ENCODE results near the gene LHX4.

LHX4 gene

DNA sequence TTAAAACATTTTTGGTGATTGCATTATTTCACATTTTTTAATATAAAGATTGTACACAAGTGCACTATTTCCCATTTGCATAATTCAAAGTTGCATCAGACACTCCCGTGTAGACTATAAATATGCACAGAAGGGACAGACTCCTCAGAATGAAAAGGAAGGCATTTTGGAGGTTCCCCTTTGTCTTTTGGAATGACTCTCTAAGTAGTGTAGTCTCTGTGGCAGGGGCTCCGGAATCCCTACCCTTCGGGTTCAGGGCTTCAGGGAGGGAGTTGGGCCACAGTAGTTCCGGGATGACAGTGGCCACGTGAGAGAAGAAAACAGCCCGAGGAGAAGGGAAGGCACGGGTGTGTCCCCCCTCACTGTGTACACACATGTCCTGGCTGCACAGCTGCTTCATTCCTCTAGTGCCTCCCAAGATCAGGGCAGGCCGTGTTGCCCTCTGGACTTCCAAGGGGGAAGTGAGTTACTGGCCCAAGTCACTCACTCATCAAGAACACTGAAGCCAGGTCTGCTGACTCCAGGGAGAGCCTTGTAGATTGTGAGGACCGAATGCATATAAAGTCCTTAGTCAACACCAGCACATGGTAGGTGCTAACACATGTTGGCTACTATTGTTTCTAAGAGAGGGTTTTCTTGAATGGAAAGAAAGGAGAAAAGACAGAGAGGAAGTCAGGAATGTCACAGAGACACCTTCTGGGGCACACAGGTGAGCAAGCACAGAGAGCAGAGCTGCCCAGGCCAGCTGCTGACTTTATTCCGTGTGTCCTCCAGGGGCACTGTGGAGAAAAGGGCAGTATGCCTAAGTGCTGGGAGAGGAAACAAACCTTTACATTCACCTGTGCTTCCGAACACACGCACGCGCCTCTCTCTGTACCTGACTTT lies 39.8 kb downstream of the LHX4 start:
- no peaks in the 10 kb centered on the region for H3K9me3 ChIP-seq (ENCODE audit: control insufficient read depth, insufficient read depth, low read depth, low read length)
- peaks cover 8% of the 10 kb centered on the region; the same call in 1 of the 2 replicates for H3K36me3 ChIP-seq (ENCODE audit: control insufficient read depth, insufficient read depth, low read length)
- H3K27ac ChIP-seq (ENCODE audit: low read depth, low read length): no peak overlapping the region
- H3K27me3 ChIP-seq (ENCODE audit: control insufficient read depth, insufficient read depth, low read length): no peaks in the 10 kb centered on the region
- H3K4me3 ChIP-seq (ENCODE audit: low read depth, low read length): no peak overlapping the region
- peaks cover 51% of the 10 kb centered on the region for H3K4me1 ChIP-seq (ENCODE audit: control insufficient read depth, insufficient read depth, low read length)
- peak overlapping the region; percentile 42 for H3K9ac ChIP-seq (ENCODE audit: low read length)

GRCh38 chr1:180270530-180271271 lies 40.6 kb downstream of the LHX4 start:
- Histone ChIP-seq H3K27me3 (ENCODE audit: control insufficient read depth, insufficient read depth, low read length) (no peaks in the 10 kb centered on the region), H3K9ac (ENCODE audit: low read length) (peak overlapping the region; percentile 8), H3K4me1 (ENCODE audit: control insufficient read depth, insufficient read depth, low read length) (peaks cover 45% of the 10 kb centered on the region), H3K4me3 (ENCODE audit: low read depth, low read length) (no peak overlapping the region), H3K36me3 (ENCODE audit: control insufficient read depth, insufficient read depth, low read length) (peaks cover 9% of the 10 kb centered on the region), H3K27ac (ENCODE audit: low read depth, low read length) (no peak overlapping the region), H3K9me3 (ENCODE audit: control insufficient read depth, insufficient read depth, low read depth, low read length) (peaks cover under 1% of the 10 kb centered on the region)

- H3K27ac ChIP-seq (ENCODE audit: low read depth, low read length): no peak overlapping the region
These were observed 41.5 kb downstream of the LHX4 start for GRCh38 chr1:180271272-180272255.

DNA sequence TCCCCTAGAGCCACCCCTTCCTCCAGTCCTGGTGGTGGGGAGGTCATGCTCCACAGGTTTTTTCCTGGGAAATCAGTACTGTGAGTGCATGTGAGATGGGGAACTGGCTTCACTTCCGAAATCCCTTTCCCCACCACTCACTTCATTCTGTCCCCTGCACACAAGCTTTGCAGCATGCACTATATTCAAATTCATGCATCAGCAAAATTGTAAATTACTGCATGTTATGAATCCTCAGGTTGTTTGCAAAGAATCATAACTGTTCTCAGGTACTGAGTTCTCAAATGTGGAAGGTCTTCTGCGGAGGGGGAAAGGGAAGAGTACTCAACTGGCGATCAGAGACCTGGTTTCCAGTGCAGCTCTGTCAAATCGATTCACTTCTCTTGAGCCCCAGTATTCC lies 42.3 kb downstream of the LHX4 start:
- no peak overlapping the region for H3K9ac ChIP-seq (ENCODE audit: low read length)

More at GRCh38 chr1:180271272-180272255, 41.5 kb downstream of the LHX4 start:
- Histone ChIP-seq H3K27me3 (ENCODE audit: control insufficient read depth, insufficient read depth, low read length) (no peaks in the 10 kb centered on the region), H3K36me3 (ENCODE audit: control insufficient read depth, insufficient read depth, low read length) (peaks cover 17% of the 10 kb centered on the region), H3K4me3 (ENCODE audit: low read depth, low read length) (no peak overlapping the region), H3K9ac (ENCODE audit: low read length) (peak overlapping the region; percentile 8), H3K9me3 (ENCODE audit: control insufficient read depth, insufficient read depth, low read depth, low read length) (peaks cover 8% of the 10 kb centered on the region), H3K4me1 (ENCODE audit: control insufficient read depth, insufficient read depth, low read length) (peaks cover 45% of the 10 kb centered on the region)

DNA sequence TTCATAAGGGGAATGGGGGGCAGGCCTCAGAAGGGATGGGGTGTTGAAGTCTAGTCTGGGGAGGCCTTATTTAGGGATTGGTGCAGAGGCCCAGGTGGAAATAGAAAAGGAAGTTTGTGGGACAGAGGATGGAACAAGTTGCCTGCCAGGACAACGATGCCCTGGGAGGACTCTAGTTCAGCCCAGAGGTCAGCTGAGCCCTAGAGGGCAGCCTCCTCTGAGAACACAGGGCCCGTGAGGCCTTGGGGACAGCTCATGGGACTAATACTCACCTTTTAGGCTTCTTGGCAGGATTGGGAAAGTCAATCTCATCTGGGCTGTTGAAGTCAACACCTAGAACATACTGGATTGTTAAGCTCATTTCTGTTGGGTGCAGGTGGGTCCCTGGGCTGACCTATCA lies 43.0 kb downstream of the LHX4 start:
- Histone ChIP-seq H3K9ac (ENCODE audit: low read length) (no peak overlapping the region), H3K4me1 (ENCODE audit: control insufficient read depth, insufficient read depth, low read length) (peaks cover 48% of the 10 kb centered on the region), H3K9me3 (ENCODE audit: control insufficient read depth, insufficient read depth, low read depth, low read length) (peaks cover 8% of the 10 kb centered on the region), H3K27me3 (ENCODE audit: control insufficient read depth, insufficient read depth, low read length) (no peaks in the 10 kb centered on the region), H3K27ac (ENCODE audit: low read depth, low read length) (no peak overlapping the region), H3K4me3 (ENCODE audit: low read depth, low read length) (no peak overlapping the region), H3K36me3 (ENCODE audit: control insufficient read depth, insufficient read depth, low read length) (peaks cover 17% of the 10 kb centered on the region)

More for the DNA sequence above, 42.3 kb downstream of the LHX4 start:
- peaks cover 45% of the 10 kb centered on the region for H3K4me1 ChIP-seq (ENCODE audit: control insufficient read depth, insufficient read depth, low read length)
- no peak overlapping the region for H3K27ac ChIP-seq (ENCODE audit: low read depth, low read length)
- peaks cover 17% of the 10 kb centered on the region for H3K36me3 ChIP-seq (ENCODE audit: control insufficient read depth, insufficient read depth, low read length)
- no peak overlapping the region for H3K4me3 ChIP-seq (ENCODE audit: low read depth, low read length)
- no peaks in the 10 kb centered on the region for H3K27me3 ChIP-seq (ENCODE audit: control insufficient read depth, insufficient read depth, low read length)
- peaks cover 8% of the 10 kb centered on the region for H3K9me3 ChIP-seq (ENCODE audit: control insufficient read depth, insufficient read depth, low read depth, low read length)

- Histone ChIP-seq H3K36me3 (ENCODE audit: control insufficient read depth, insufficient read depth, low read length) (peaks cover 17% of the 10 kb centered on the region), H3K9me3 (ENCODE audit: control insufficient read depth, insufficient read depth, low read depth, low read length) (peaks cover 8% of the 10 kb centered on the region), H3K4me1 (ENCODE audit: control insufficient read depth, insufficient read depth, low read length) (peaks cover 41% of the 10 kb centered on the region), H3K27me3 (ENCODE audit: control insufficient read depth, insufficient read depth, low read length) (no peaks in the 10 kb centered on the region), H3K4me3 (ENCODE audit: low read depth, low read length) (no peak overlapping the region), H3K27ac (ENCODE audit: low read depth, low read length) (no peak overlapping the region), H3K9ac (ENCODE audit: low read length) (no peak overlapping the region)
These were observed 44.2 kb downstream of the LHX4 start for GRCh38 chr1:180274221-180274620.

DNA sequence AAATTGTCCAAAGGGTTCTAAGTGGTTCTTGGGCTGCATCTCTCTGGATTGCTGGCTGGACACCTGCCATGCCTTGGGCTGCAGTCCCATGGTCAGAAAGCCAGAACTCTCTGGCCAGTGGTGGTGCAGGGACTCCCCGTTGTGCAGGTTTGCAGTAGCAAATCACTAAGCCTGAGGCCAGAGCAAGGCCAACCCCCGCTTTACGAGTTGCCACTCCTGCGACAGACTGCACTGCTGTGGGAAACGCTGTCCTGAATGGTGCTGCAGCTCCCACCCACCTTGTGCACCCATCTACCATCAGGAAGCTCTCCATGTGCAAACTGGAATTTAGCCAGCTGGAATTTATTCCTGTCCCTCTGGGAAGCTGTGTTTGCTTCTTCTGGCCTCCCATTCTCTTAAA lies 45.7 kb downstream of the LHX4 start:
- H3K36me3 ChIP-seq (ENCODE audit: control insufficient read depth, insufficient read depth, low read length): peaks cover 17% of the 10 kb centered on the region
- H3K4me3 ChIP-seq (ENCODE audit: low read depth, low read length): no peak overlapping the region
- H3K9ac ChIP-seq (ENCODE audit: low read length): no peak overlapping the region
- peaks cover 8% of the 10 kb centered on the region for H3K9me3 ChIP-seq (ENCODE audit: control insufficient read depth, insufficient read depth, low read depth, low read length)
- peaks cover 27% of the 10 kb centered on the region for H3K4me1 ChIP-seq (ENCODE audit: control insufficient read depth, insufficient read depth, low read length)
- no peaks in the 10 kb centered on the region for H3K27me3 ChIP-seq (ENCODE audit: control insufficient read depth, insufficient read depth, low read length)
- no peak overlapping the region for H3K27ac ChIP-seq (ENCODE audit: low read depth, low read length)

- Histone ChIP-seq H3K9me3 (ENCODE audit: control insufficient read depth, insufficient read depth, low read depth, low read length) (peaks cover 8% of the 10 kb centered on the region), H3K9ac (ENCODE audit: low read length) (no peak overlapping the region), H3K4me3 (ENCODE audit: low read depth, low read length) (no peak overlapping the region), H3K36me3 (ENCODE audit: control insufficient read depth, insufficient read depth, low read length) (peaks cover 17% of the 10 kb centered on the region), H3K27me3 (ENCODE audit: control insufficient read depth, insufficient read depth, low read length) (no peaks in the 10 kb centered on the region), H3K4me1 (ENCODE audit: control insufficient read depth, insufficient read depth, low read length) (peaks cover 8% of the 10 kb centered on the region), H3K27ac (ENCODE audit: low read depth, low read length) (no peak overlapping the region)
These were observed 47.6 kb downstream of the LHX4 start for GRCh38 chr1:180277476-180278193.

- Histone ChIP-seq H3K4me1 (ENCODE audit: control insufficient read depth, insufficient read depth, low read length) (peaks cover 8% of the 10 kb centered on the region), H3K36me3 (ENCODE audit: control insufficient read depth, insufficient read depth, low read length) (peaks cover 17% of the 10 kb centered on the region), H3K9me3 (ENCODE audit: control insufficient read depth, insufficient read depth, low read depth, low read length) (peaks cover 8% of the 10 kb centered on the region), H3K9ac (ENCODE audit: low read length) (no peak overlapping the region), H3K27ac (ENCODE audit: low read depth, low read length) (no peak overlapping the region), H3K27me3 (ENCODE audit: control insufficient read depth, insufficient read depth, low read length) (no peaks in the 10 kb centered on the region), H3K4me3 (ENCODE audit: low read depth, low read length) (no peak overlapping the region)
These were observed 48.1 kb downstream of the LHX4 start for GRCh38 chr1:180278194-180278515.

Data from HUES6 (cell line).